NCI-H1092 (cell line): Measurements from ENCODE around the gene ATP2A3.
A peak's percentile ranks its signal among the peaks of the same experiment; 100 is the strongest.
"Not testable (repeated sequence)": the region's sequence is repeated elsewhere in the genome, so short reads cannot be mapped to it uniquely, and the experiment has no call there.

Experiments
- DNase-seq: peaks from one replicate; lab custom pipeline; 2025; lab: John Stamatoyannopoulos, UW

The ATP2A3 gene

DNA sequence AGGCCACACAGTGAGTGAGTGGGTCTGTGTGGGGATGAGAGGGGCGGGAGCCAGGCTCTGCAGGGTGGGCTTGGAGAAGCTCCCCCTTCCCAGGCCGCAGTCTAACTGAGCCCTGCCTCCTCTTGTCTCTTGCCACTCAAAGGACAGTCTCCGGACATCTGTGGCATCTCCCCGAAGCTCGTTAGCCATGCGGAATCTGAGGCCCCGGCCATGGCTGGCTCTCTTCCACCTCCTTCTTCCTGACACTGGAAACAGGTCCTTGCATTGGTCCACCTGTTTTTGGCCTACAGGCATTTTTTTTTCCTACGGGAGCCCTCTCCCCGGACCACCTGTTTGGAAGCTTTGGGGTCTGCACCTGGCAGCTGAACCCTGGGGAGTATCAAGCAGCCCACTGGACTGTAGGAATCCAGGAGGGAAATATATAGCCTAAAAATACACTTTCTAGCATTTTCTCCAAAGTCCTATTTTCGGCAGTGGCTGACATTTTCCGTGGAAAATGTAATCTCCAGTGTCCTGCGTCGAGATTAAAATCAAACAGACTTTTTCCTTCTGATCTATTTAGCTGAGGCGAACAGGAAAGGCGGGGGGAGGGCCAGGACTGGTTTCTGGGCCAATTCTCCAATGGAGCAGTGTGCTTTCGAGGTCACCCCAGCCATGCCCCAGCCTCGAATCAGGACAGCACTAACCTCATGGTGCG, 9.1 kb downstream of the ATP2A3 start:
- no peak for DNase-seq

DNA sequence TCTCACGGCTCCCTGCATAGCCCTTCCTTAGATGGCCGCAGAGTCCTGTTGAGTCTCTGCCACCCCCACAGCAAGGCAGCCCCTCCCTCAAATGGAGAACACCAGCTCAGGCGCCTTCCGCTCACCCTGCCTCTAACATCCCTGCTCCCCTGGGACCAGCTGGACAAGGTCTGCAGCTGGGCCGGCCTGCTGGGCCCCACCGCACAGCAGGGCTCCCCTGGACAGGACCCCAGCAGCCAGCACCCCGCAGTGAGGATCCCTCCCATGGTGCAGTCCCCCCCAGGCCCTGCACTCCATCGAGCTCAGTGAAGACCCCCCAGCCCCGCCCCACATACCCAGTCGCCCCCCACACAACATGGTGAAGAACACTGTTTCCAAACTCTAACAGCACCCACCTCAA, 10.2 kb downstream of the ATP2A3 start:
- no peak for DNase-seq

DNA sequence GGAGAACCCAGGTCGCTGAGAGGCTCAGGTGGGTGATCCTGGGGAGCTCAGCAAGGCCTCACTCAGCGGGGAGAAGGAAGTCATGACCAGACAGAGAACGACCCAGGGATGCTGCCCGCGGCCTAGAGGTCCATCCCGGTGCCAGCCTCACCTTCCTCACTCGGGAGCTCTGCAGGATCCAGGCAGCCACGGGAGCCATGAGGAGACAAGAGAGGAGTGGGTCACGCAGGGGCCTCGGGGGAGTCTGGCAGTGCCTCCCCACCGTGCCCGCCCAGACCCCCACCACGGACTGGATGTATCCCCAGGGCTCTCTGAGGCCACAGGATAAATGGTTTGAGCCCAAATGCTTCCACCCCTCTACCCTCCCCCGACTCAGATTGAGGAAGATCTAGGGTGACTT, 10.7 kb downstream of the ATP2A3 start:
- DNase-seq, result no peak

DNA sequence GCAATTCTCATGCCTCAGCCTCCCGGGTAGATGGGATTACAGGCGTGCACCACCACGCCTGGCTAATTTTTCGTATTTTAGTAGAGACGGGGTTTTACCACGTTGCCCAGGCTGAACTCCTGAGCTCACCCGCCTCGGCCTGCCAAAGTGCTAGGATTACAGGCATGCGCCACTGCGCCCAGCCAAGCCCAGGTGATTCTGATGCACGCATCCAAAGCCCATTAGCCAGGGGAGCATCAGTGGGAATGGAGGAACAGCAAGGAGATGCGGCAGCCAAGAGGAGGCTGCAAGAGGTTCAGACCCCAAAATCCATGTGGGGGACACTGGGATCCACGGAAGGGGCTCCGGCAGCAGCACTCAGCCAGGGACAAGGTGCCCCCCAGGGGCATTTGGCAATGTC, 12.1 kb downstream of the ATP2A3 start:
- no peak for DNase-seq

DNA sequence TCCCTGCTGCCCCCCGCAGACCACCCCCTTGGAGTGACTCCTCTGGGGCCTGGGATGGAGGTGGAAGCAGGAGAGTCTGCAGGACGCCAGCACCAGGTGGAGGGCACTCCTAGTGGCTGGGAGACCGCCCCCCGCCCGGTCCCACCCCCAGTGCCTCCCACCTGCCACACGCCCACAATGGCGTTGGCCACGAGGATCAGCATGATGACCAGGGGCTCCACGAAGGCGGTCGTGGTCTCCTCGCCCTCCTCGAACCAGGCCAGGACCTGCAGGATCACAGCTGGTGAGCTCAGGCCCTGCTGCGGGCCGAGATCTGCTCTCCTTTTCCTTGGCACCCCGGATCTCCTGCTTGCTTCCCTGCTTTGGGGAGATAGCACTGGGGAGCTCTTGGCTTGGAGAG, 12.8 kb downstream of the ATP2A3 start:
- no peak for DNase-seq

DNA sequence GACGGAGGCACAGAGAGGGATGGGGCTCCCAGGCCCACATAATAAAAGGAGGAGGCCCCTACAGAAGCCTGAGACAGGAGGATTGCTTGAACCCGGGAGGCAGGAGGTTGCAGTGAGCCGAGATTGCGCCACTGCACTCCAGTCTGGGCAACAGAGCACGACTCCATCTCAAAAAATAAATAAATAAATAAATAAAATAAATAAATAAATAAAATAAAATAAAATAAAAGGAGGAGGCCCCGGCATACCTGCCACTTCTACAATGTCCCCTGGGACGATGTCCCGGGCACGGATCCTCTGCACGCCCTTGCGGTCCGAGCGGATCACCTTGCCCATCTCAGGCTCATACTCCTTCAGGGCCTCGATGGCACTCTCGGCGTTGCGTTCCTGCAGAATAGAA, 13.2 kb downstream of the ATP2A3 start:
- DNase-seq, result no peak

DNA sequence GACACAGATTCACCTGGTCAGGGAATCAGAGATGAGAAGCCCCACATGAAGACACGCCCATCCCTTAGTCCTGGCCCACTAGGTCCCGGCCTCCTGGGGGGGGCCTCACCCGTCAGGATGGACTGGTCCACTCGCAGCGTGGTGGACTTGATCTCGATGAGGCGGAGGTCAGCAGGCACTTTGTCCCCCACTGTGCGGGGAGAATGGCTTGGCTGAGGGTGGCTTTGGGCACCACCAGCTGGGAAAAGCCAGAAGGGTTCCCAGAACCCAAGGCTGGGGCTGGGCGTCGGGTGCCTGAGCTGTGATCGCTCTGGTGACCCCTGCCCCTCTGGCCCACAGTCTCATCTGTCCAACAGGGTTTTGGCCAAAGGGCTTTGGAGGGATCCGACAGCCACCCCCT, 13.7 kb downstream of the ATP2A3 start:
- no peak for DNase-seq

DNA sequence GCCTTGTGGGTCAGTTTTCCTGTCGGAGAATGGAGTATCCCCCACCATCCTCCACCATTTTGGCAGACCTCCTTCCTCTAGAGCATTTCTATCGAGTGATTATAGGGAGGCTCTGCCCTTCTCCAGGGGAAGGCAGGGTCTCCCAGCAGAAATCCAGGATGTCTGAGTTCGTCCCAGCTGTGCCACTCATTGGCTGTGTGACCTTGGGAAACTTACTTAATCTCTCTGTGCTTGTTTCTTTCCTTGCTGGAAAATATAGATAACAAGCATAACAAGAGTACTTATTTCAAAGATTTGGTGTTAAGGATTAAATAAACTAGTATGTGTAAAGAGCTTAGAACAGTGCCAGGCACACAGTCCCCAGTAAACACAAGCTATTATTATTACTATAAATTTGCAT, 14.8 kb downstream of the ATP2A3 start:
- no peak for DNase-seq

DNA sequence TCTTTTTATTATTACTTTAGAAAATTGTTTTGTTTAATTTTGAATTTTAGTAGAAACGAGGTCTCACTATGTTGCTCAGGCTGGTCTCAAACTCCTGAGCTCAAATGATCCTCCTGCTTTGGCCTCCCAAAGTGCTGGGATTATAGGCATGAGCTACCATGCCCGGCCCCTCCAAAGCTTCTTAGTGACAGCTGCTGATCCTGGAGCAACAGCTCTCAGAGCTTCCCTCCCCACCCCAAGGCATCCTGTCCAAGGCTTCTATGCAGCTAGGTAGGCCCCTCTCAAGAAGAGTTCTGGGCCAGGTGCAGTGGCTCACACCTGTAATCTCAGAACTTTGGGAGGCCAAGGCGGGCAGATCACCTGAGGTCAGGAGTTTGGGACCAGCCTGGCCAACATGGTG, 15.7 kb downstream of the ATP2A3 start:
- DNase-seq, result not testable (repeated sequence)

DNA sequence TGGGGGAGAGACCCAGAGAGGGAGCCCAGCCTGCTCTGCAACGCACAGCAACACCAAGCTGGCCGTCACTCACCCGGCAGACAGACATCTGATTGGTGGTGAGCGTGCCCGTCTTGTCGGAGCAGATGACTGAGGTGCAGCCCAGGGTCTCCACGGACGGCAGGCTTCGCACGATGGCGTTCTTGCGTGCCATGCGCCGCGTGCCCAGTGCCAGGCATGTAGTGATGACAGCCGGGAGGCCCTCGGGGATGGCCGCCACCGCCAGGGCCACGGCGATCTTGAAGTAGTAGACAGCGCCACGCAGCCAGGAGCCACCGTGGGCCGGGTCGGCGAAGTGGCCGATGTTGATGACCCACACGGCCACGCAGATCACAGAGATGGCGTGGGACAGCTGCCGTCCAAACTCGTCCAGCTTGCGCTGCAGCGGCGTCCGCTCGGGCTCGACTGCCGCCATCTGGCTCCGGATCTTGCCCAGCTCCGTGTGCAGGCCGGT, 16.9 kb downstream of the ATP2A3 start:
- DNase-seq, result no peak

DNA sequence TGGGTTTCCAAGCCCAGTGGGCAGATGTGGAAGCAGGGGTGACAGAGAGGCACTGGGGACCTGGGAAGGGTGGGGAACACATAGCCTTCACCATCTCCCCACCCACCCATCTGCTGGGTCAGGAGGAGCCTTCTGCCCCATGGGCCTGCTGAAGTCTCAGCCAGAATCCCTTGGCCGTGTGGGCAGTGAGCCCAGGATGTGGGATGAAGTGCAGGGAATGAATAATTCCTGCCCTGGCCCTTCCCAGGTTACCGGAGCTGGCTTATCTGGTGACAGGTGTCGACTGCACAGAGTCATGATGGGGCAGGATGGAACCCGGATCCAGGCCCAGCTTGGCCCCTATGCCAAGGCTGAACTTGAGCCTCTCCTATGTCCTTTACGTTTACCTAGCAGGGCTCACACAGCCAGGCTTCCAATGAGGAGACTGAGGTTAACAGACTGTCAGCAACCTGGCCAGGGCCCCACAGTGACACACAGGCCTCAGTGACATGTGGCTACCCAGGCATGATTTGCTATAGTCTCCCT, 17.5 kb downstream of the ATP2A3 start:
- DNase-seq, result no peak

DNA sequence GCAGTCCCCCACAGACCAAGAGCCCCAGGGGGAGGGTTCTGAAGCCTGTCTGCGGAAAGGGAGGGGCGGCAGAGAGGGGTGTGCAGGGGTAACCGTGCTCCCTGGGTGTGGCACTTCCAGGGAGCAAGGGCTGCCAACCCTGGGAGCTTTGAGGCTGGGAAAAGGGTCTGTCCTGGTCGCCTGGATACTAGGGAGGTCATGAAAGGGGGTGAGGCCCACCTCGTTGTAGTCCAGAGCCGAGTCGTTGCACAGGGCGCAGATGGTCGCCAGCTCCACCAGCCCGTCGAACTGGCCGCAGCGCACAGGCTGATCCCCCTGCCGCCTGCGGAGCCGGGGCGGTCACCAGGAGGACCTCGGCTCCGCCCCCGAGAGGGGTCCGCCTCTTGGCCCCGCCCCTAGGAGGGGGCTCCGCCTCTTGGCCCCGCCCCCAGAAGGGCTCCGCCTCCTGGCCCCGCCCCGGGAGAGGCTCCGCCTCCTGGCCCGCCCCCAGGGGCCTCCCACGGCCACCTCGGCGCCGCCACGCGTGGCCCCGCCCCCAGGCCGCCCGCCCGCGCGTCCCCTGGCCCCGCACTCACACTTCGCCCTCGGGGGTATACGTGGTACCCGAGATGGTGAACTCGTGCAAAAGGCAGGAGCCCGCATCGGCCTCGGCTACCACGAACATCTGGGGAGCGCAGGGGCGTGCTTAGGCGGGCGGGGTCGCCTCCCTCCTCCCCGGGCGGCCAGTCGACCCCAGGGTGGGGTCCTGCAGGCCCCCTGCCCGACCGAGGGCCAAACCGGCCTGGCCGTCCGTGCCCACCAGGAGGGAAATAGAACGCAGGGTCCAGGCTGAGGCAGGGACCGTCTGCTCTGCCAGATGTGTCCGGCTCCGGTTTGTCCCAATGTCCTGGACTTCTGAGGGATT, 19.5 kb downstream of the ATP2A3 start:
- no peak for DNase-seq

DNA sequence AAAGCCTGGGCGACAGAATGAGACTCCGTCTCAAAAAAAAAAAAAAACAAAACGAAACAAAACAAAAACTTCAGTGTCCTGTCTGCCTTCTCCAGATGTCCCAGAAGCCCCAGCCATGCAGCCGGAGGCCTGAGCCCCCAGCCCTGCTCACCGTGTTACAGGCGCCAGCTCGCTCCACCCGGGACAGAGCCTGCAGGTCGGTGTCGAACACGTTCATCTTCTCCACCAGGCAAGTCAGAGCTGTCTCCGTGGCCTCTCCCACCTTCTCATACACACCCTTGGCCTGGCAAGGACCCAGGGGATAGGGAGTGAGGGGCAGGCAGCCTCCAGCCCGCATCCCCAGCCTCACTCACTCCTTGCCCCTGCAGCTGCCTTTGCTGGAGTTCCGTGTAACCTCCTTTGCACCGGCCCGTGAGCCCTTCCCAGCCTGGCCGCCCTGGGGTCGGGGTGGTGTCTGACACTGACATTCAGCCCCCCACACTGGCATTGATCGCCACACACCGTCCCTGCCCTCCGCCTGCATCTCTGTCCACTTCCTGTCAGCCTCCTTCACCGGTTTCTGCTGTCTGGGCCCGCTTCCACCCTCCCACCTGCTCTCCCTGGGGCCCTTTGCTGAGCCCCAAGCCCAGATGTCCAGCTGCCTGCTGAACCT, 20.9 kb downstream of the ATP2A3 start:
- no peak for DNase-seq

DNA sequence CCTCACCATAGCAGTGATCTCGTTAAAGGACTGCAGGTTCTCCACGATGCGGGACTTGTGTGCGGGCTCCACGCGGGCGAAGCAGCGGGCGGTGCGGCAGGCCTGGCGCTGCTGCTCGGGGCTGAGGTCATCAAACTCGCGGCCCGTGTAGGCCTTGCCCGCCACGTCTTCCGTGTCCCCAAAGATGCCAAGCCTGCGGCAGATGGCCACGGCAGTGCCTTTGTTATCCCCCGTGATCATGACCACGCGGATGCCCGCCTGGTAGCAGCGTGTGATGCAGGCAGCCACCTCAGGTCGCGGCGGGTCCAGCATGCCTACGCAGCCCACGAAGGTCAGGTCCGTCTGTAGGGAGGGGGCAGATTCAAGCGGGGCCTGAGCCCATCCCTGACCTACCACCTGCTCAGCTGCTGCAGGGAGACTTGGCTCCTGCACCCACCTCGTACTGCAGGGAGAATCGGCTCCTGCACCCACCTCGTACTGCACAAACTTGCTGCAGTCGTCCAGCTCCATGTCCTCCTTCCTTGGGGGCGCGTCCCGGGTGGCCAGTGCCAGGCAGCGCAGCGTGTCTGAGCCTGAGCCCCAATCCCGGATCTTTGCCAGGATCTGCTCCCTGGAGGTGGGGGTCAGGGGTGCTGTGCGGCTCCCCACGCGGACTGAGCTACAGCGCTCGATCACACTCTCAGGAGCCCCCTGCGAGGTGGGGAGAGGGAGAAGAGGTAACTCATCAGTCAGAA, 23.1 kb downstream of the ATP2A3 start:
- no peak for DNase-seq

DNA sequence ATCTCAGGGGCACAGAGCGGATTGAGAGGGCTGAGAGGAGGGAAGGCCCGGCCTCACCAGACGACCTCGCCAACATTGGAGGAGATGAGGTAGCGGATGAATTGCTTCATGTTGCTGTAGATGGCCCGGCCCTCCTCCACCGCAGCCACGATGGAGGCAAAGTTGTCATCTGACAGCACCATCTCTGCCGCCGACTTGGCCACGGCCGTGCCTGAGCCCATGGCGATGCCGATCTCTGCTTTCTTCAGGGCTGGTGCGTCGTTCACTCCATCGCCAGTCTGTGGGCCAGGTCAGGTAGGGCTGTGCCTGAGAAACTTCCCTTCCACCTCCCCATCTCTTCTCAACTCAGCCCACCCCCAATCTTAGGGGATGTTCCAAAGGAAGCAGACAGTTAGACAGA, 26.9 kb downstream of the ATP2A3 start:
- DNase-seq, result no peak

DNA sequence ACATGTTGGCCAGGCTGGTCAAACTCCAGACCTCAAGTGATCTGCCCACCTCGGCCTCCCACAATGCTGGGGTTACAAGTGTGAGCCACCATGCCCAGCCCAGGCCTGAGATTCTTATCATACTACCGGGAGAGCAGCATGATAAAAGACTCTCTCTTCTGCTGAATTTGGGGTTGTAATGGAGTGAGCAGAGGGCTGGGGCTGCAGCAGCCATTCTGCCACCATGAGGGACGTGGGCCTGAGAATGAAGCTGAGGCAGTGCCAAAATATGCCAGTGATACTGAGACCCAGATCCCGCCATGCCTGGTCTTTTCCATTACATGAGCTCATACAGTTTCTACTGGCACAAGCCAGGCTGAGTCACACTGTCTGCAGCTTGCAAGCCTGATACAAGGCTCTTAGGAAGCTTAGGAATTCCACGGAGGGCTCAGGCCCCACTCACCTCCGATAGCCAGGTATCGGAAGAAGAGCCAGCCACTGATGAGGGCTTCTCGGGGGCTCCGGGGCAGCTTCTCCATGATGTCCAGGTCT, 28.3 kb downstream of the ATP2A3 start:
- DNase-seq, result no peak

DNA sequence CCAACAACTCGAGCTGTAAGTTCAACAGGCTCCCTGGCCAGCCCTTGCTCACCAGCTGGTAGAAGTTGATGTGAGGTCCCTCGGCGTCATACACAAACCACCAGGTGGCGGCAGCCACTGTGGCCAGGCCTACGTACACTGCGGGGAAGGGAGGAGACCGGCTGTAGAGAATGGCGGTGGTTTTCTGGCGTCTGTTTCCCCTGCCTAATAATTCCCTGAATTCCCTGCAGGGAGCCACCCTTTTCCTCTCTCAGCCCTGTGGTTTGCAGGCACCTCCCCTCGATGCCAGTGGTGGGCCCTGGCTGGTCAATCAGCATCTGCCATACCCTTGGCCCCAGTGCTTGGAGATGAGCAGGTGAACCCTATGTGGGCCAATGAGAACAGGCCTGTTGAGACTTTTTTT, 29.1 kb downstream of the ATP2A3 start:
- peak; percentile 27 for DNase-seq

DNA sequence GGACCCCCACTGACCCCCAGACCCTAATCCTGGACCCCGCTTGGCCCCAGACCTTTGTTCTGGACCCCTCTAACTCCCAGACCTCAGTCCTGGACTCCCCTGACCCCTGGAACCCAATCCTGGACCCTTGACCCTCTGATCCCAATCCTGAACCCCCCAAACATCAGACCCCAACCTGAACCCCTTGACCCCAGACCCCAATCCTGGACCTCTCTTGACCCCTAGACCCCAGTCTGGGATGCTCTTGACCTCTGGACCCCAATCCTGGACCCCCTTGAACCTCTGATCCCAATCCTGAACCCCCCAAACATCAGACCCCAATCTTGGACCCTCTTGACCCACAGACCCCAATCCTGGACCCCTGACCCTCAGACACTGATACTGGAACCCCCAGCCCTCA, 34.5 kb downstream of the ATP2A3 start:
- DNase-seq, result no peak

DNA sequence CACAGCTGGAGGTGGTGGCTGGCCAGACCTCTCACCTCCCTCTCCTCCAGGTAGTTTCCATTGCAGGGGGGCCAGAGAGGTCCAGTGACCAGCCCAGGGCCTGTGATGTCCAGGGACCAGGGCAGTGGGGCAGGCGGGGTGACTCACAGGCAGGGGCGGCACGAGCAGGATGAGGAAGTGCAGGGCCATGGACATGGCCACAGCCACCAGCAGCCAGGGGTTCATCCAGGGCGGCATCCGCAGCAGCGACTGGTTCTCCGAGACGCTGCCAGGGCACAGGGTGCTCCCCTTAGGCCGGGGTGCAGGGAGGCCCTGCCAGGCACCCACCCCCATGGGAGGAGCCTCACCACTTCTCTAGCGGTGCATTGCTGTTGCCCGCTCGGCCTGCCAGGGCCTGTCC, 35.1 kb downstream of the ATP2A3 start:
- no peak for DNase-seq

DNA sequence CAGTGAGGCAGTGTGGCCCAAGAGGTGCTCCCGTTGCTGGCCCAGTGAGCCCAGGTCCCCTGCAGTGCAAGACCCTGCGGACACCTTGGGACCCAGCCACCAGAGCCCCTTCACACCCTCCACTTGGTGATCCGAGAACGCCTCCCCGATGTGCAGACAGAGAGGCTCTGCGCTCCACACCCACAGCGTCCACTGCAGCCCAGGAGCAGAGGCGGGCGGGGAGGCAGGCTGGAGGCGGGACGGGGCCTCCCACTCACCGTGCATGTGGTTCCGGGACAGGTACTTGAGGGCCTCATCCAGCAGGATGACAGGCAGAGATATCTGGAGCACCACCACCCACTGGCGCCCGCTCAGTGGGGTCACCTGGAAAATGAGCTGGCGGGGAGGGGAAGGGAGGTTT, 35.8 kb downstream of the ATP2A3 start:
- no peak for DNase-seq

DNA sequence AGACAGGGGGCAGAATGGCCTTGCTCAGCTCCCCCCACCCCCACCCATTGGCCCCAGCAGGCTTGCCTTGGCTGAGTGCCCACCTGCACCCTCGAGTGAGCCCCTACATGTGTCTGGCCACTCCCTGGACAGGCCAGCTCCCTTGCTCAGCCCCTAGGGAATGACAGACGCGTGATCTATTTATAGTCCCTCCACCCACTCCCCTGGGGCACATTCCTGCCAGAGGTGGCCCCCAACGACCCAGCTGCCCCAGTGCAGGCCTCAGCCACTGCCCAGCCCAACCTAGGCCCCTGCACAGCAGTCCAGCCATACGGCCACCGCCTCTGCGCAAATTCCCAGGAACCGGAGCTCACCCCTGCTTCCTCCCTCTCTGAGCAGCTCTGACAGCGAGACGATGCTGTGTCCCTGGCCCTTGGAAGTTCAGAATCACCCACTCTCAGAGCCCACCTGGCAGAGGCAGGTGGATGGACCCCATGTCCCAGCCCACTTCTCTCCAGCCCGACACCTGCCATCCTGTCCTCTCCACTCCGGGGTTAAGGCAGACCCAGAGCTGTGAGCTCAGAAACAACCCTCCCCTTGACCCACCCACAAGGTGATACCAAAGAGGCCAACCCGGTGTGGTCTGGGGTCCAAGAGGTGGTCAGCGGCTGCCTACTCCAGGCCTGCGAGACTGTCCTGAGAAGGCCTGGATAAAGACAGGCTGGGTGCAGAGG, 36.5 kb downstream of the ATP2A3 start:
- no peak for DNase-seq
